ENCODE data around the gene NCKAP5.

Gene NCKAP5

GRCh38 chr2:133120310-133120709 lies 448.0 kb downstream of the NCKAP5 start:
- CTCF ChIA-PET, result no interaction called here
- WGBS (ENCODE audit: insufficient coverage), result 83% methylated on average over 1 of the region's 1 CpG

GRCh38 chr2:133110201-133110600 lies 458.1 kb downstream of the NCKAP5 start:
- ChIA-PET CTCF (no interaction called here), POLR2A (no interaction called here)
- Histone ChIP-seq H3K27me3 (replicated peaks in 2 of 5; ENCODE audit: control insufficient read depth in 4 of 5, insufficient read depth in 5 of 5, low read length in 4 of 5) (no peaks in the 10 kb centered on the region), H3K4me3 (ENCODE audit: control insufficient read depth in 1 of 7, extremely low read depth in 1 of 7, insufficient read depth in 4 of 7, low read depth in 2 of 7, low read length in 6 of 7) (no peak overlapping the region), H3K36me3 (ENCODE audit: control insufficient read depth in 4 of 4, insufficient read depth in 4 of 4, low read length in 3 of 4) (no peaks in the 10 kb centered on the region), H3K4me1 (ENCODE audit: control extremely low read depth in 1 of 4, control insufficient read depth in 4 of 4, insufficient read depth in 4 of 4, low read length in 3 of 4) (no peaks in the 10 kb centered on the region), H3K9me3 (ENCODE audit: control extremely low read depth in 1 of 5, control insufficient read depth in 4 of 5, insufficient read depth in 2 of 5, low read depth in 1 of 5, low read length in 4 of 5) (peaks cover 0 to 1% (median 0%) of the 10 kb centered on the region in 5 experiments), H3K27ac (ENCODE audit: insufficient read depth in 1 of 2, low read depth in 1 of 2, low read length in 2 of 2, poor library complexity in 1 of 2, severe bottlenecking in 2 of 2) (no peak overlapping the region)
- WGBS (ENCODE audit: insufficient coverage), result 93% methylated on average over 2 of the region's 4 CpGs
- no peak for DNase-seq

More at GRCh38 chr2:133120310-133120709, 448.0 kb downstream of the NCKAP5 start:
- Histone ChIP-seq H3K27me3 (replicated peaks in 2 of 5; ENCODE audit: control insufficient read depth in 4 of 5, insufficient read depth in 5 of 5, low read length in 4 of 5) (no peaks in the 10 kb centered on the region), H3K4me1 (ENCODE audit: control extremely low read depth in 1 of 4, control insufficient read depth in 4 of 4, insufficient read depth in 4 of 4, low read length in 3 of 4) (no peaks in the 10 kb centered on the region), H3K27ac (ENCODE audit: insufficient read depth in 1 of 2, low read depth in 1 of 2, low read length in 2 of 2, poor library complexity in 1 of 2, severe bottlenecking in 2 of 2) (no peak overlapping the region), H3K36me3 (ENCODE audit: control insufficient read depth in 4 of 4, insufficient read depth in 4 of 4, low read length in 3 of 4) (no peaks in the 10 kb centered on the region), H3K9me3 (ENCODE audit: control extremely low read depth in 1 of 5, control insufficient read depth in 4 of 5, insufficient read depth in 2 of 5, low read depth in 1 of 5, low read length in 4 of 5) (no peaks in the 10 kb centered on the region), H3K4me3 (ENCODE audit: control insufficient read depth in 1 of 7, extremely low read depth in 1 of 7, insufficient read depth in 4 of 7, low read depth in 2 of 7, low read length in 6 of 7) (no peak overlapping the region)
- DNase-seq, result no peak
- POLR2A ChIA-PET, result no interaction called here

DNA sequence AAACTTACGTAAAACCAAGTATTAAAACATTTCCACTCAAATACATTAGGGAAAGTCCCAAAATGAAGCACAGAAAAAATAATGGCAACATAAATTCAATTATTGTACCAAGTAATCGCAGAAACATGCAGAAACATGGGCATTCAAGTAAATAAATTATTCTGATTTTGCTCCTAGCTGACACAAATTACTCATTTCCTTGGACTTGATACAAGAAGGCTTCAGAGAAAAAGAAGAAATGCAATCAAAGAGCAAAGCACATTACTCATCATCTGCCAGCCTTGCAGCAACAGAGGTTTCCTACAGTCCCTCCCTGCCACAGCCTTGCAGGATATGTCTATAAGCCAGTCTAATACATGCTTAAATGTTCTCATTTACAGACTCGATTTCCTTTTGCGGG lies 458.5 kb downstream of the NCKAP5 start:
- no peak overlapping the region for H3K4me3 ChIP-seq (ENCODE audit: control insufficient read depth in 1 of 7, extremely low read depth in 1 of 7, insufficient read depth in 4 of 7, low read depth in 2 of 7, low read length in 6 of 7)
- H3K9me3 ChIP-seq (ENCODE audit: control extremely low read depth in 1 of 5, control insufficient read depth in 4 of 5, insufficient read depth in 2 of 5, low read depth in 1 of 5, low read length in 4 of 5), result peaks cover 0 to 3% (median 0%) of the 10 kb centered on the region in 5 experiments
- no peak for DNase-seq
- H3K4me1 ChIP-seq (ENCODE audit: control extremely low read depth in 1 of 4, control insufficient read depth in 4 of 4, insufficient read depth in 4 of 4, low read length in 3 of 4), result no peaks in the 10 kb centered on the region
- H3K27me3 ChIP-seq (replicated peaks in 2 of 5; ENCODE audit: control insufficient read depth in 4 of 5, insufficient read depth in 5 of 5, low read length in 4 of 5), result no peaks in the 10 kb centered on the region
- 100% methylated on average over 3 of the region's 4 CpGs for WGBS (ENCODE audit: insufficient coverage)
- POLR2A ChIA-PET, result no interaction called here
- no peak overlapping the region for H3K27ac ChIP-seq (ENCODE audit: insufficient read depth in 1 of 2, low read depth in 1 of 2, low read length in 2 of 2, poor library complexity in 1 of 2, severe bottlenecking in 2 of 2)
- H3K36me3 ChIP-seq (ENCODE audit: control insufficient read depth in 4 of 4, insufficient read depth in 4 of 4, low read length in 3 of 4), result no peaks in the 10 kb centered on the region
- CTCF ChIA-PET, result no interaction called here

GRCh38 chr2:133107058-133107815 lies 461.0 kb downstream of the NCKAP5 start:
- Histone ChIP-seq H3K4me1 (ENCODE audit: control extremely low read depth in 1 of 4, control insufficient read depth in 4 of 4, insufficient read depth in 4 of 4, low read length in 3 of 4) (no peaks in the 10 kb centered on the region), H3K36me3 (ENCODE audit: control insufficient read depth in 4 of 4, insufficient read depth in 4 of 4, low read length in 3 of 4) (no peaks in the 10 kb centered on the region), H3K9me3 (ENCODE audit: control extremely low read depth in 1 of 5, control insufficient read depth in 4 of 5, insufficient read depth in 2 of 5, low read depth in 1 of 5, low read length in 4 of 5) (peaks cover 0 to 3% (median 0%) of the 10 kb centered on the region in 5 experiments), H3K27ac (ENCODE audit: insufficient read depth in 1 of 2, low read depth in 1 of 2, low read length in 2 of 2, poor library complexity in 1 of 2, severe bottlenecking in 2 of 2) (no peak overlapping the region), H3K4me3 (ENCODE audit: control insufficient read depth in 1 of 7, extremely low read depth in 1 of 7, insufficient read depth in 4 of 7, low read depth in 2 of 7, low read length in 6 of 7) (no peak overlapping the region), H3K27me3 (replicated peaks in 2 of 5; ENCODE audit: control insufficient read depth in 4 of 5, insufficient read depth in 5 of 5, low read length in 4 of 5) (peaks cover 0 to 2% (median 0%) of the 10 kb centered on the region in 5 experiments)
- 96% methylated on average over 3 of the region's 9 CpGs for WGBS (ENCODE audit: insufficient coverage)
- no peak for DNase-seq
- CTCF ChIA-PET, result no interaction called here
- POLR2A ChIA-PET, result no interaction called here

DNA sequence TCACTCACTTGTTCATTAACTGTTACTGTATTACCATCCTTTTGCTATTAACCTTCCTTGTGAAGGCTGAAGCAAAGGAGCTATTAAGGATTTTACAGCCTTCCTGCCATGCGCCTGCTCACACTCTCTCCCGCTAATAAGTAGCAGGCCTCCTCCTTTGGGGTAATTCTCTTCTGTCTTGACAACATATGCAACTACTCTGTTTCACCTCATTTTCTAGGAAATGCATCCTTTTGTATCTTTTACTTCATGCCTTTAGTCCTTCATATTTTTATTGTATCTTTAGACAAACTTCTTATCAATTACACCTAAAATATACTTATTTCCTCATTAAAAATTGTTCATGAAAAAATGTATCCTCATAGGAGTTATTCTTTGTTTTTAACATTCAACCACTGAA lies 463.4 kb downstream of the NCKAP5 start:
- DNase-seq, result no peak
- H3K4me1 ChIP-seq (ENCODE audit: control extremely low read depth in 1 of 4, control insufficient read depth in 4 of 4, insufficient read depth in 4 of 4, low read length in 3 of 4), result no peaks in the 10 kb centered on the region
- 88% methylated on average over 2 of the region's 2 CpGs for WGBS (ENCODE audit: insufficient coverage)
- peaks cover 0 to 2% (median 0%) of the 10 kb centered on the region in 5 experiments for H3K27me3 ChIP-seq (replicated peaks in 2 of 5; ENCODE audit: control insufficient read depth in 4 of 5, insufficient read depth in 5 of 5, low read length in 4 of 5)
- ChIA-PET POLR2A (no interaction called here), CTCF (no interaction called here)
- H3K9me3 ChIP-seq (ENCODE audit: control extremely low read depth in 1 of 5, control insufficient read depth in 4 of 5, insufficient read depth in 2 of 5, low read depth in 1 of 5, low read length in 4 of 5), result peaks cover 0 to 3% (median 0%) of the 10 kb centered on the region in 5 experiments
- H3K36me3 ChIP-seq (ENCODE audit: control insufficient read depth in 4 of 4, insufficient read depth in 4 of 4, low read length in 3 of 4), result no peaks in the 10 kb centered on the region
- no peak overlapping the region for H3K4me3 ChIP-seq (ENCODE audit: control insufficient read depth in 1 of 7, extremely low read depth in 1 of 7, insufficient read depth in 4 of 7, low read depth in 2 of 7, low read length in 6 of 7)
- H3K27ac ChIP-seq (ENCODE audit: insufficient read depth in 1 of 2, low read depth in 1 of 2, low read length in 2 of 2, poor library complexity in 1 of 2, severe bottlenecking in 2 of 2), result no peak overlapping the region

DNA sequence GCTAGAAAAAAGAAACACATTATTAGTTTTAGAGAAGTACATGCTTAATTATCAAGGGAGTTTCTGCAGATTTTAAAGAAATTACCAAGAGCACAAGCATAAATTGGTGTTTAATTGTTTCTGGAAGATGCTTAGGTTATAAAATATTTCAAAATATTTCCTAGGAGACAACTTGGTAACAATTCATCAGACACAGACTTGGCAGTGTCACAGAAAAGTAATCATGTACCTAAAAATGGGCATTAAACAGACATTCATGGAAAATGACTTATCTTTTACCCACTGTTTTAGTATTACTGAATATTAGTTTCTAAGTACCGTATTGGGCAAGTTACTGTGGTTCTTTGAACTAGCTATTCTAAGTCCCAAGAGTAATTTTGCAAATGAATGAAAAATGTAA lies 469.5 kb downstream of the NCKAP5 start:
- H3K27ac ChIP-seq (ENCODE audit: insufficient read depth in 1 of 2, low read depth in 1 of 2, low read length in 2 of 2, poor library complexity in 1 of 2, severe bottlenecking in 2 of 2), result no peak overlapping the region
- no peak overlapping the region for H3K4me3 ChIP-seq (ENCODE audit: control insufficient read depth in 1 of 7, extremely low read depth in 1 of 7, insufficient read depth in 4 of 7, low read depth in 2 of 7, low read length in 6 of 7)
- ChIA-PET CTCF (no interaction called here), POLR2A (no interaction called here)
- no peak for DNase-seq
- no peaks in the 10 kb centered on the region for H3K36me3 ChIP-seq (ENCODE audit: control insufficient read depth in 4 of 4, insufficient read depth in 4 of 4, low read length in 3 of 4)
- H3K4me1 ChIP-seq (ENCODE audit: control extremely low read depth in 1 of 4, control insufficient read depth in 4 of 4, insufficient read depth in 4 of 4, low read length in 3 of 4), result no peaks in the 10 kb centered on the region
- H3K27me3 ChIP-seq (replicated peaks in 2 of 5; ENCODE audit: control insufficient read depth in 4 of 5, insufficient read depth in 5 of 5, low read length in 4 of 5), result no peaks in the 10 kb centered on the region
- H3K9me3 ChIP-seq (ENCODE audit: control extremely low read depth in 1 of 5, control insufficient read depth in 4 of 5, insufficient read depth in 2 of 5, low read depth in 1 of 5, low read length in 4 of 5), result no peaks in the 10 kb centered on the region
- WGBS (ENCODE audit: insufficient coverage), result no CpG with 5 or more reads among the region's 1 CpG

GRCh38 chr2:133097666-133098065 lies 470.6 kb downstream of the NCKAP5 start:
- POLR2A ChIA-PET, result no interaction called here
- Histone ChIP-seq H3K36me3 (ENCODE audit: control insufficient read depth in 4 of 4, insufficient read depth in 4 of 4, low read length in 3 of 4) (no peaks in the 10 kb centered on the region), H3K27me3 (replicated peaks in 2 of 5; ENCODE audit: control insufficient read depth in 4 of 5, insufficient read depth in 5 of 5, low read length in 4 of 5) (no peaks in the 10 kb centered on the region), H3K27ac (ENCODE audit: insufficient read depth in 1 of 2, low read depth in 1 of 2, low read length in 2 of 2, poor library complexity in 1 of 2, severe bottlenecking in 2 of 2) (no peak overlapping the region), H3K4me1 (ENCODE audit: control extremely low read depth in 1 of 4, control insufficient read depth in 4 of 4, insufficient read depth in 4 of 4, low read length in 3 of 4) (no peaks in the 10 kb centered on the region), H3K9me3 (ENCODE audit: control extremely low read depth in 1 of 5, control insufficient read depth in 4 of 5, insufficient read depth in 2 of 5, low read depth in 1 of 5, low read length in 4 of 5) (no peaks in the 10 kb centered on the region), H3K4me3 (ENCODE audit: control insufficient read depth in 1 of 7, extremely low read depth in 1 of 7, insufficient read depth in 4 of 7, low read depth in 2 of 7, low read length in 6 of 7) (no peak overlapping the region)
- WGBS (ENCODE audit: insufficient coverage), result 88% methylated on average over 3 of the region's 3 CpGs
- CTCF ChIA-PET, result no interaction called here
- DNase-seq, result no peak

Measured in common myeloid progenitor, CD34-positive (primary cell).